G401.6 (cell line): Measurements from ENCODE around the gene HK3.

Source experiments
- FAIRE-seq: peaks from 2 replicates; lab custom pipeline; 2012; peaks lifted over from hg19 to GRCh38; lab: Jason Lieb, UNC

The HK3 gene

DNA sequence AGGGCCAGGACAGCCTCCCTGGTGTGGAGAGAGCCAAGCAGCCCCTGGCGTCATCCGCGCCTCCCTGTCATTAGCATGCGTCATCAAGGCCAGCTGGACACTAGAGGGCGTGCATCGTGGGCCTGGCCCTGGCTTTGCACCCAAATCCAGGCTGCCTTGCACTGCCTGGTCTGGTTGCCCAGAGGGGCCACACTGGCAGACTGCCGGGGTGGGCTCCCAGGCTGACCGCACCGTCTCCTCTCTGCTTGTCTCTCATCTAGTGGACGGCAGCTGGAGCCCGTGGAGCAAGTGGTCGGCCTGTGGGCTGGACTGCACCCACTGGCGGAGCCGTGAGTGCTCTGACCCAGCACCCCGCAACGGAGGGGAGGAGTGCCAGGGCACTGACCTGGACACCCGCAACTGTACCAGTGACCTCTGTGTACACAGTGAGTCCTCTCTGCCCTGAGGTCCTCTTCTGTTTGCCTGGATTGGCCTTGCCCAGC, 29.0 kb downstream of the HK3 start:
- no peak for FAIRE-seq

DNA sequence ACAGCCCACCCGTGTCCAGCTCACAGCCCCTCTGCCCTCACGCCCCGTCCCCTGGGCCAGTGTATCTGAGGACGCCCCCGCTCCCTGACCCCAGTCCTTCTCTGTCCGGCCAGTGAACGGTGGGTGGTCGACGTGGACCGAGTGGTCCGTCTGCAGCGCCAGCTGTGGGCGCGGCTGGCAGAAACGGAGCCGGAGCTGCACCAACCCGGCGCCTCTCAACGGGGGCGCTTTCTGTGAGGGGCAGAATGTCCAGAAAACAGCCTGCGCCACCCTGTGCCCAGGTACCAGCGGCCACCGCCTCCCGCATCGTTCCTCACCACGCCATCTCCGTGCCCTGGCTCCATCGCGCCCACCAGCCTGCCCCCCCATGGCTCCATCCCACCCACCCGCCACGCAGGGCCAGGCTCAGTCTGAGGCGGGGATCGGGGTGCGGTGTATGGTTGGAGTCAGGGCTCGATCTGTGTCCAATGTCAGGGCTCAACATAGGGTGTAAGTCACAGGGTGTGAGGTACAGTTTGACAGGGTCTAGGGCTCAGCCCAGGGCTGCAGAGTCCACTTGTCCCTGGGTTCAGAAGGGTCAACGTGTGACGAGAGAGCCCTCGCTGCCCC, 29.5 kb downstream of the HK3 start:
- FAIRE-seq, result no peak

DNA sequence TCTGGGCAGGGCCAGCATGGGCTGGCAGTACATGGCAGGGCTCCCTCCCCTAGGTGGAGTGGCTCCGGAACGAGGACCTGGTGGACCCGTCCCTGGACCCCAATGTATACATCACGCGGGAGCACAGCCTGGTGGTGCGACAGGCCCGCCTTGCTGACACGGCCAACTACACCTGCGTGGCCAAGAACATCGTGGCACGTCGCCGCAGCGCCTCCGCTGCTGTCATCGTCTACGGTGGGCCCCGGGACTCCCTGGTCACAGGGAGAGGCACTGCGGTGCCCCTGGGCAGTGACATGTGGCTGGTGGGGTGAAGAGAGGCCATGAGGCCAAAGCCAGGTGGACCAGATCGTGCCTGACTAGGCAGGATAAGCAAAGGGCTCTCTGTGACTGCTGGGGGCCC, 30.4 kb downstream of the HK3 start:
- no peak for FAIRE-seq

DNA sequence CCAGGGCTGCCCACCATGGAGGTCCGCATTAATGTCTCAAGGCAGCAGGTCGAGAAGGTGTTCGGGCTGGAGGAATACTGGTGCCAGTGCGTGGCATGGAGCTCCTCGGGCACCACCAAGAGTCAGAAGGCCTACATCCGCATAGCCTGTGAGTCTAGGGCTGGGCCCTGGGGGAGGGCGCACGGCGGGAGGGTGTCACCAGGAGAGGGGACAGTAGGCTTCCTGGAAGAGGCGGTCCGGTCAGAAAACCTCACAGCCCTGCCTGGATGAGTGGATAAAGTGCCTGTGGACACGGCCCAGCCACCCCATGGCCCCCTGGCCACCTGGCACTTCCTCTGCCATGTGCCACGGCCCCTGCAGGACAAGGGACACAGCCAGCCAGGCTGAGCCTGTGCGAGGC, 31.0 kb downstream of the HK3 start:
- no peak for FAIRE-seq

DNA sequence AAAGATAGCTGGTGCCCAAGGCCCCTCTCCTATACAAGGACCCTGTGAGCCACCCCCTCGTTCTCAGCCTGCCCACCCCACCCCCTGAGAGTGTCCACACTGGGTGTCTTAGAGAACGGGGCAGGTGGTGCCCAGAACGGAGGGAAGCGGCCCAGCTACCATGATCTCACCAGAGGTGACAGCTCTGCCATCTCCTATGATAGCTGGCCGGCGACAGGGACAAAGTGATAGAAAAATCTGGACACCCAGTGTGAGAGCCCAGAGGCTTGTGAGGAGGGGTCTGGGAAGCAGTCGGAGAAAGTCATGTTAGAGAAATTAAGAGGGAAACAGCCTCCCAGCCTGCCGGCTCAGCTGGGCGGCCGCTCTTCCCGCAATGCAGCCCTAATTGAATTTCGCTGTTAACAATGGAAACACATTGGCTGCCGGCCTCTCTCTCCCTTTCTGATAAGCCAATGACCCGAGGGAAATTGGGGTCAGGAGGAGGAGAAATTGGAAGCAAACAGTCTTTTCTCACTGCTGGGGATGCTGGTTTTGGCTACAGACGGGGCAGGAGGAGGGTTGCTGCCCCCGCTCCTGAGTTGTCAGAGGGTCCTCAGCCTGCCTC, 32.3 kb downstream of the HK3 start:
- FAIRE-seq, result no peak

DNA sequence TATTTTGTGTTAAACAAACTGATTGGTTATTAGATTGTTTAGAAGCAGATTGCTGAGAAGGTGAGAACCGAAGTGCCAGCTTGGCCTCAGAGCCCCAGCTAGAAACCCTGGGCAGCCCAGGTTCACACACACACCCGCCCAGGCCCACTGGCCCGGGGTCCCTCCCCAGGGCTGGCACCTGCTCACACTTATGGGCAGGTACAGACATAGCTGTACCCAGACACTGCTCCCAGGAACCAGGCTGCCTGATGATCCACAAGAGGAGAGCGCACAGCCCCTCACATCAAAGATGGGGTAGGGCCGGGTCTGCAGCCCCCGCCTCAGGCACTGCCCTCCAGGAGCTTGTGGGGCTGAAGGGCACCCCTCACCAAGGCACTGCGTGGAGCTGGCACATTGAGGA, 33.2 kb downstream of the HK3 start:
- FAIRE-seq, result no peak

DNA sequence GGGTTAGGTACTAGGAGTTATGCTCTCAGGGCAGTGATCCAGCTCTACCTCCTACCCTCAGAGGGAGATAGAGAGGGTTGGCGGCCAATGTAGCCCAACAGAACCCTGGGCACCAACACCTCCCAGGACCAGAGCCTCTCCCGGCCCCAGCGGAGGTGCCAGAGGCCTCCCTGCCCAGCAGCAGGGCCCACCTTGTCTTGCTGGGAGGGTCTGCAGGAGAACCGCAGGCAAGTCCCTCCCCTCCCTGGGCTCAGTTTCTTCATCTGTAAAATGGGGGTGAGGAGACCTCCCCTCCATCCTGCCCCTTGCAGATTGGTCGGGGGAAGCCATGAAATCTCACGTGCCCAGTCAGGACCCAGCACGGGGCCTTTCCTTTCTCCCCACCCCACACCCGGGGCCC, 34.4 kb downstream of the HK3 start:
- FAIRE-seq, result no peak

DNA sequence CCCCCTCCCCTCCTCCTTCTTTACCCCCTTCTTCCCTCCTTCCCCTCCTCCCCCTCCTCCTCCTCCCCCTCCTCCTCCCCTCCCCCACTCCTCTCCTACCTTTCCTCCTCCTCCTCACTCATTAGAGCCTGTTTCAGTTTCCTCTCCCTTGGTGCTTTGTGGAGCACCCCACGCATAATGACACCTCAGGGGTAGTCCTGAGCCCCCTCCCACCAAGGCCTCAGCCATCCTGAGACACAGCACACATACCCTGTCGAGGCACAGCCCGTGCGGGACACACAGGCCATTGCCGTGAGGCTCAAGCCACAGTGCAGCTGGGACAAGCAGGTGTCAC, 35.4 kb downstream of the HK3 start:
- no peak for FAIRE-seq

DNA sequence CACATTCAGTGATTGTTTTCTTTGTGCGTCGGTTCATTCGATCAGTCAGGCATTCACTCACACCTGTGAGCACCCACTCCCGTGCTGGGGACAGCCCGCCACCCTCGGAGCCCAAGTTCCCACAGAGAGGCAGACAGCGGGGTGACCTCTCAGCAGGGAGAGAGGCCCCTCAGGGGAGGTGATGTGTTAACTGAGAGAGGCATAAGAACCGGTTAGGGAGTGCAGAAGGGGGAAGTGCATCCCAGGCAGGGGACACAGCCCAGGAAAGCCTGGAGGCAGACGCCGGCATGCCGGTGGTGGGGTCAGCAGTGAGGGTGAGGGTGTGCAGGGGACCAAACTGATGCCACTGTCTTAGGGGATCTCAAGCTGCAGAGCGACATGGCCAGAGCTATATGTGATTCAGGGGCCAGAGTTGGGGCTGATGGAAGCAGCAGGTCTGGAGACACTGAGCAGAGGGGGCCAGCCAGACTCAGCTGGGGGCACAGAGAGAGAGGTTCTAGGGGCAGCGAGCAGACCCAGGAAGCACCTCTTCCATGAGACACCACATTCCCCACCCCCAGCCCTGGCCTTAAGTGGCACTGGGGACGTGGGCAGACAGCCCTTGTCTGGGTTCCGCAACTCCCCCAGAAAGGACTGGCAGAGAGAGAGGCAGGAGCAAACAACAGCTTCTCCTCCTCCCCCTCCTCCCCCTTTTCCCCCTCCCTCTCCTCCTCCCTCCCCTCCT, 35.9 kb downstream of the HK3 start:
- FAIRE-seq, result no peak

DNA sequence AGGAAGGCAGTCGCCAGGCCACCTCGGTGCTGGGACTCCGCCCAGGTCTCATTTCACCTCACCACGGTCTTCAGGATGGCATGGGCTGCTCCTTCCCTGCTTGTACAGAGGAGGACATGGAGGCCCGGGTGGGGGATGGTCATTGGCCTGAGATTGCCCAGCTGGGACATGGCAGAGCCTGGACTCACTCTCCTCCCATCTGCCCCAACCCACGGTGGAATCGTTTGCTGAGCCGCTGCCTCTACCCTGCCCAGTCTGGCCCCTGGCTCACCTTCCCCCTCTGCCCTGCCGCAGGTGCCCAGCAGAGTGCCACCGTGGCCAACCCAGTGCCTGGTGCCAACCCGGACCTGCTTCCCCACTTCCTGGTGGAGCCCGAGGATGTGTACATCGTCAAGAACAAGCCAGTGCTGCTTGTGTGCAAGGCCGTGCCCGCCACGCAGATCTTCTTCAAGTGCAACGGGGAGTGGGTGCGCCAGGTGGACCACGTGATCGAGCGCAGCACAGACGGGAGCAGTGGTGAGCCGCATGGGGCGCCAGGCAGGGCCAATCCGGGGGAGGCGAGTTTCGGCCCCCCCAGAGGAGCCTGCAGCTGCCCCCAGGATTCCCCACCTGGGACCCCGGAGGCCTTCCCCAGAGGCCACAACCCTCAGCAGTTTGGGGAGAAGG, 36.7 kb downstream of the HK3 start:
- no peak for FAIRE-seq

DNA sequence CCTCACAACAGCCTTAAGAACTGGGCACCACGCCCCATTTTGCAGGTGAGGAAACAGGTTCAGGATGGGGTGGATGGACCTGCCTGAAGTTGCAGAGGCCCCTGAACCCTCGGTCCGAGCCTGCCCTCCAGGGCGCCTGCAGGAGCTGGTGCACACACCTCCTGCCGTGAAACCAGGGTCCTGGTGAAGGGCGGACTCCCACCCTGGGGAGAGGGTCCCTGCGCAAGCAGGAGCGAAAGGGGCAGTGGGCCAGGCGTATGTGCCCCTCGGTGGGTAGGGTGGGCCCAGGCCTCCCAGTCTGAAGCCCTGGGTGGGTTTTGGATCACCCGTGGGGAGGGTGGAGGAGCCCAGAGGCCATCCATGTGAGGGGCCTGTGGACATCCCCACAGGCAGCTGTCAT, 37.9 kb downstream of the HK3 start:
- FAIRE-seq, result no peak

DNA sequence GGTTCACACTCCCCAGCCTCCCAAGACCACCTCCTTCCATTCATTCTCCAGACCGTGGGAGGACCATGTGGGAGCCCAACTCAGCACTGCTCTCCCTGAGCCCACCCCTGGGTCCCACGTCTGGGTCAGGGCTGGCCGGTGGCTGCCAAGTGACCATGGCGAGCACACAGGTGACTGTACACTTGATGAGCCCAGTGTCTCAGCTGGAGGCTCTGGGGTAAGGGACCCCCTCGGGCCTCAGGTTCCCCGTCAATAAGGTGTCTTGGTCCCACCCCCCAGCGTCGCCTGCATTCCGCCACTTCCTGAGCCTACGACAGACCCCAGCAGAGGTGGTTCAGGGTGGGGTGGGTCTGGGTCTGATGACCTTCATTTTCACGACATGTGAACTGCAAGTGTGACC, 38.8 kb downstream of the HK3 start:
- FAIRE-seq, result no peak

DNA sequence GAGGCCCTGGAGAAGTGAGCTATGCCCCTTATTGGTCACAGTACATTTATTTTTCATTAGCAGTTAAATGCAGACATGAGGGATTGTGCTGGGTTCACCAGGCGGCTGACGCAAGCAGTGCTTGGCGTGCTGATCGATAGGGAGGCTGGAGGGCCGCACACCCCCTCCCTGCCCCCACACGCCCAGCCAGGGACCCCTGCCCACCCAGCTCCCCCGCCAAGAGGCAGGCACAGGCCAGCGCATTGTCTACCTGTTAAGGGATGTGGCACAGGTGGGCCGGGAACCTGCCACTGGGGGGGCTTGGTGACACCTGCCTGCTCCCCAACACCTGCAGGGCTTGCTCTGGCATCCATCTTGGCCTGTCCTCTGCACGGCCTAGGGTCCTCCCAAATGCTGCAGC, 39.2 kb downstream of the HK3 start:
- no peak for FAIRE-seq

DNA sequence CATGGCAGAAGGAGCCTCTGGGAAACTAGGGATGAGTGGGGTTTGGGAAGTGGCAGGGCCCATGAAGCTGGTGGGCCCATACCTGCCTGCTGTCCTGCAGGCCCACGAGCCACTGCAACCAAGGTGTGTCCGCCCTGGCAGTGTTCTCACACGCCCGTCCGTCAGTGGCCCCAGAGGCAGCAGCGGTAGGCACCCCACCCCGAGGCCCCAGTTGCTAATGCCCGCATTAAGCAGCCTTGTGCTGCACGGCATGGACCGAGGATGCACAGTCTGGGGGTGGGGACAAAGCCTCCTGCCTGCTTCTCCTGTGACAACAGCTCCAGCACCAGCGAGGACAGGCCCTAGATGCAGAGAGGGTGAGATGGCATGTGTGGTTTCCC, 41.3 kb downstream of the HK3 start:
- no peak for FAIRE-seq

DNA sequence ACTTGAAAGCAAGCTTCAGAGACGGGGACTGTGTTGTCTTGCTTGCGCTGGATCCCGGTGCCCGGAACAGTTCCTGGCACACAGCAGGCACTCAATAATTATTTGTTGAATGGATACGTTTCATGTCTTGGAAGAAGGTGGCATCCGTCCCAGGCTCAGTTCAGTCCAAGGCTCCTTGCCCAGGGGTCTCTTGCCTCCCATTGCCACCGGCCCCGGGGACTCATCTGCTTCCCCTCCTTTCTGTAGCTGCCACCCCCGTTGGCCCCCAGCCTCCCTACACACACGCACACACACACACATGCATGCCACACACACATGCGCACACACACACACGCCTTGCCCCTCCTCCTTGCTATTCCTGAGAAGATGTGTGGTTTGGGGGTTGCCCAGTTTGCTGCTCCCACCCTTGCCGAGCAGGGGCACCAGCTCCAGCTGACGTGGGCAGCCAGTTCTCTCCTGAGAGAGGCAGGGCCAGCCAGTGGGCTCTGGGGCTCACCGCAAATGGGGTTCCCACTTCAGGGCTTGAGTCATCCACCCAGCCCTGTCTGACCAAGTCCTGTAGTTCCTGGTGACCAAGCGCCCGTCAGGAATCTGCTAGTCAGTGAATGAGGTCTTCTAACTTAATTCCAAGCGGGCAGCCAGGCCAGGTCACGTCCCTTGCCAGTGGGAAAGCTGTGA, 41.8 kb downstream of the HK3 start:
- no peak for FAIRE-seq

DNA sequence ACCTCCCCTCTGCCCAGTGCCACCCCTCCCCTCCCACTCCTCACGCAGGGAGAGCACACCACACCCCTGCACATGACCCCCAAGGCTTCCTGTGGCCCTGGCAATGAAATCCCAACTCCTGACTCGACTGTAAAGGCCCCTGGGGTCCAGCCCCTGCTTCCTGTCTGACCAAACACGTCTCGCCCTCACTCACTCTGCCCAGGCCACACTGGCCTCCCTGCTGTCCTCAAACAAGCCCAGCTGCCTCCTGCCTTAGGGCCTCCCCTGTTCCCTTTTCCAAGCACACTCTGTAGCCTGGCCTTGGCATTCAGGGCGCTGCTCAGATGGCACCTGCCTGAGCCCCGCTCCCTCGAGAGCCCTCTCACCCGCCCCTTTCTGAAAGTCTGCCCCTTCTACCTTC, 42.4 kb downstream of the HK3 start:
- no peak for FAIRE-seq

DNA sequence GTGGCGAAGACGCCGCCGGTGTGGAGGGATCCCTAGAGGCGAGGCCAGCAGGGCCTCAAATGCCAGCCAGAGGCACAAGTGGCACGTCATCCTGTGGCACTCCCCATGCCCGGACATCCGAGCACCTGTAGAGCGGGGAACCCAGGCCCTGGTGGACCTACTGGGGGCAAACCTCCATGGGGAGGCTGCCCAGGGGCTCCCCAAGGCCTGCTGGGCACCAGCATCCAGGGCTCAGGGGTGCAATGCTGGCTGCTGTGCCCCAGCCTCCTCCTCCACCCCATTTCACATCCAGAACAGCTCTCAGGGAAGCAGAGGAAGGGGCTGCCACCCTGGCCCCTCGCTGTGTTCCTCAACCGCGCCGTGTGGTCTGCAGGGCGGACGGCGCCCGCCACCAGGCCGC, 43.5 kb downstream of the HK3 start:
- no peak for FAIRE-seq

DNA sequence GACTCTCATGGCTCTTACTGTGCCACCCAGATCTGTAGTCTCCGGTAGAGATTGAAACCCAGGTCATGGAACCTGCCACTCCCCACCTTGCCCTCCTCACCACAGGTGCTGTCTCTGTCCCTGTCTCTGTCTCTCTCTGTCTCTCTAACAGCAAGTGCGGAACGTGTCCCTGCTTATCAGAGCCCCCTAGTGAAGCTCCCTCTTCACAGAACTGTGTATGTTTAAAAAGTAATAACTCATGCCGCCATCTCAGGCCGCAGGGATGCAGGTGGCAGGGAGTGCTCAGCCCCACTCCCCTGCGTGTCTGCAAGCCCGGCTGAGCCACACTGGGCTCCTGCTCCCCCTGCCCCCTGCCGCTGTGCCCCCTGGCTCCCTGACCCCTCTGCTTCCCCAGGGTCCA, 45.0 kb downstream of the HK3 start:
- FAIRE-seq, result no peak

DNA sequence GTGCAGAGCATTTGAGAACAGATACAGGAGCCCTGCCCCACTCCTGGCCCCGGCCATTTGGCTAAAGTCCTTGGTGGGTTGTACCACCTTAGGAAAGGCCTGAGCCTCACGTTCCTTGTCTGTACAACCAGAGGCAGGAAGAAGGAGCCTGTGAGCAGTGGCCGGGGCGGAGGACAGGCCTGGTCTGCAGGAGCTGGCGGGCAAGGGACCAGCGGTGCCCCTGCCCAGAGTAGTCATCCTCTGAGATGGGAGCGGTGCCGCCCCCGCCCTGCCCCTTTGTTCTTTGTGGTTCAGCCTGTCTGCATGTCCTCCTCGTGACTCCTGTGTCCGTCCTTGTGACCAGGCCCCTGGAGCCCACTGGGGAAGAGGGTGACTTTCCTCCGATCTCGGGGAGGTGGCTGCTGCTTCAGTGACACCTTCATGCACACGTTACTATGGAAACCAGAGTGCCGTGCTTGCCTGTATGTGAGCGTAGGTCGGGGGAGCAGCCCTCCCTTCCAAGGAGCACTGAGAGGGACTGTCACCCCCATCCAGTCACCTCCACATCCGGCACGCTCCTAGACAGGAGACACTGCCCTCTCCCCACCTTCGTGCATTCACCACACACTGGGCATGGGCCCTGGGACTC, 45.9 kb downstream of the HK3 start:
- no peak for FAIRE-seq

DNA sequence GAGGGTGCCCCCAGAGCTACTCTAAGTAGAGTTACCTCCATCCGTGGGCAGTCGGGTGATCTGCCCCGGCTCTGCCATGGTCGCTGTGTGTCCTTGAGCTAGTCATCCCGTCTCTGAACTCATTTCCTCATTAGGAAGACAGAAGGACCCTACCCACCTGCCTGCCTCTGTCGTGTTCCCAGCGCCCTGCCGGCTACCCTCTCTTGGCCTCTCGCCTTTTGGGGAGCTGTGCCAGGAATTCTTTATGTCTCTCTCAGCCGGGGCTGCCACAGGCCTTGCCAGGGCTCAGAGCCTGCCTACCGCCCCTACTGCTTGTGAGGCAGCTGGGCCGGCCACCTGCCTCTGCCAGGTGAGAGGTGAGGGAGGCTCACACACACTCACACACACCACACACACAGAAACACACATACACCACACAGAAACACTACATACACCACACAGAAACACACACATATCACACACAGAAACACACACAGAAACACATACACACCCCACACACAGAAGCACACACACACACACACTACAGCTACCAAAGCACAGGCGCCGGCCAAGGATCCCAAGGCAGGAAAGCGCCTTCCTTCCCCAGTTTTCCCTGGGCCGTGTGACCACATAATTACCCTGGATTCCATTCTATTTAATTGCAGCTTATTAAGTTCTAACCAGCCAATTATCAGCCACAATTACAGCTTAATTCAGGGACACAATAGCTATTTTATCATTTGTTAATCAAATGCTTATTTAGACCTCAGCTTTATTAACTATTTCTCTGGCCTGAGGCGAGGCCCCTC, 47.1 kb downstream of the HK3 start:
- FAIRE-seq, result no peak

DNA sequence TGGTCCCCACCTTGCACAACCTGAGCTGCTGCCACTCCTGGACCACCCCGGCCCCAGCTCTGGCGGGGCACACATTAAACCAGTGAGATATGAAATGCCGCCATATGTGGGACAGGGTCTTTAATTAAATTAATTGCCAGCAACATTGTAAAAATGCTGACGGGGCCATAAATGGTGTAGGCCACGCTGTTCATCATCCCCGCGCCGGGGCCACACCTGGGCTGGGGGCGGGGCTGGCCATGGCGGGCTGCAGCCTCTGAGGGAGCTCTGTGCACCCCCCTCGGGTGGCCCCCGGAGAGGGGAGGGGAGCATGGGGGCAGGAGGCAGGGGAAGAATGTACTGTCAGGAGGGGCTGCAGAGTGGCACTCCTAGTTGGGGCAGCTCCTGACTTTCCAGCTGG, 47.8 kb downstream of the HK3 start:
- no peak for FAIRE-seq
